RWPE1 (cell line): ENCODE results near the gene RTEL1.

Source experiments
- CTCF ChIA-PET: fragments of 350-600 bp; sonication (Branson Sonifier 250); formaldehyde crosslinking; extraction: SDS; loops from one replicate; lab custom pipeline; 2021; lab: Yijun Ruan, JAX
- POLR2A ChIA-PET: fragments of 400-600 bp; formaldehyde crosslinking; extraction: SDS; loops from one replicate; lab custom pipeline; 2020; ENCODE audit warnings: antibody characterized with exemption; ENCODE audit not compliant: low non-redundant PET; lab: Yijun Ruan, JAX
- DNase-seq: peaks from one replicate; pipeline ENCODE4 v3.0.0; 2012; ENCODE audit warnings: low spot score
- H3K27ac ChIP-seq: fragments of 450-650 bp; 2 replicates; pipeline ENCODE4 v1.5.1; 2017
- TF ChIP-seq, protein P1 (sequence below): fragments of 450-650 bp; conservative IDR thresholded peaks from 2 replicates; pipeline ENCODE4 v1.5.1; 2017; ENCODE audit warnings: low read depth, mild to moderate bottlenecking

Gene RTEL1

GRCh38 chr20:63690898-63691710, 33.0 kb downstream of the RTEL1 start:
- H3K27ac ChIP-seq = peak overlapping the region; percentile 89
- POLR2A ChIA-PET = interaction anchor here (1.3 kb wide), 1 partner anchor 15 kb away, joined by 7 read pairs; no protein-coding TSS in a partner anchor

GRCh38 chr20:63691711-63692435, 33.8 kb downstream of the RTEL1 start:
- H3K27ac ChIP-seq = peak overlapping the region; percentile 89
- TF ChIP-seq, protein P1, sequence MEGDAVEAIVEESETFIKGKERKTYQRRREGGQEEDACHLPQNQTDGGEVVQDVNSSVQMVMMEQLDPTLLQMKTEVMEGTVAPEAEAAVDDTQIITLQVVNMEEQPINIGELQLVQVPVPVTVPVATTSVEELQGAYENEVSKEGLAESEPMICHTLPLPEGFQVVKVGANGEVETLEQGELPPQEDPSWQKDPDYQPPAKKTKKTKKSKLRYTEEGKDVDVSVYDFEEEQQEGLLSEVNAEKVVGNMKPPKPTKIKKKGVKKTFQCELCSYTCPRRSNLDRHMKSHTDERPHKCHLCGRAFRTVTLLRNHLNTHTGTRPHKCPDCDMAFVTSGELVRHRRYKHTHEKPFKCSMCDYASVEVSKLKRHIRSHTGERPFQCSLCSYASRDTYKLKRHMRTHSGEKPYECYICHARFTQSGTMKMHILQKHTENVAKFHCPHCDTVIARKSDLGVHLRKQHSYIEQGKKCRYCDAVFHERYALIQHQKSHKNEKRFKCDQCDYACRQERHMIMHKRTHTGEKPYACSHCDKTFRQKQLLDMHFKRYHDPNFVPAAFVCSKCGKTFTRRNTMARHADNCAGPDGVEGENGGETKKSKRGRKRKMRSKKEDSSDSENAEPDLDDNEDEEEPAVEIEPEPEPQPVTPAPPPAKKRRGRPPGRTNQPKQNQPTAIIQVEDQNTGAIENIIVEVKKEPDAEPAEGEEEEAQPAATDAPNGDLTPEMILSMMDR = no peak
- POLR2A ChIA-PET = interaction anchor here (1.3 to 1.4 kb wide), 2 partner anchors 9 to 14 kb away, joined by 5 to 7 read pairs; no protein-coding TSS in a partner anchor
- CTCF ChIA-PET = no interaction called here
- DNase-seq = no peak

More at GRCh38 chr20:63690898-63691710, 33.0 kb downstream of the RTEL1 start:
- TF ChIP-seq, protein P1 = no peak
- CTCF ChIA-PET = no interaction called here
- no peak for DNase-seq

DNA sequence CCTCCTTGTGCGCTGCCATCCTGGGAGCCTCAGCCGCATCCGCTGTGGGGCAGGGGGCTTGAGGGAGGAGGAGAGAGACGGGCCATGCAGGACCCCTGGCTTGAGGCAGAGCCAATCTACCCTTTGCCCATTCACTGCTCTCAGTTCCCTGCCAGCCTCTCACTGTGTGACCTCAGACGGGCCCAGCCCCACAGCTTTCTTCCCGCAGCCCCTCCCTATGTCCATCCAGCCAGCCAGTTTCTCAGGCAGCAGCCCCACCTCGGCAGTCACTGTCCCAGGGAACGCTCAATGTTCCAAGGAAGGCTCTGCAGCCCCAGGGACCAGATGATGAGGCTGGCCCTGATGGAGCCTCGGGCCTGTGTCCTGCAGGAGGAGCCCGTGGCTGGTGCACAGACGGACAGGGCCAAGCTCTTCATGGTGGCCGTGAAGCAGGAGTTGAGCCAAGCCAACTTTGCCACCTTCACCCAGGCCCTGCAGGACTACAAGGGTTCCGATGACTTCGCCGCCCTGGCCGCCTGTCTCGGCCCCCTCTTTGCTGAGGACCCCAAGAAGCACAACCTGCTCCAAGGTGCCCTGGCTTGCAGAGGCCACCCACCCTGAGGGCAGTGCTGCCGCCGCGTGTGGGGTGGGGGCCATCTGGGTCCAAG, 34.4 kb downstream of the RTEL1 start:
- CTCF ChIA-PET = no interaction called here
- peak overlapping the region; percentile 89 for H3K27ac ChIP-seq
- DNase-seq = no peak
- POLR2A ChIA-PET = interaction anchor here (1.3 to 1.4 kb wide), 2 partner anchors 10 to 14 kb away, joined by 5 to 7 read pairs; no protein-coding TSS in a partner anchor
- TF ChIP-seq, protein P1 = no peak

DNA sequence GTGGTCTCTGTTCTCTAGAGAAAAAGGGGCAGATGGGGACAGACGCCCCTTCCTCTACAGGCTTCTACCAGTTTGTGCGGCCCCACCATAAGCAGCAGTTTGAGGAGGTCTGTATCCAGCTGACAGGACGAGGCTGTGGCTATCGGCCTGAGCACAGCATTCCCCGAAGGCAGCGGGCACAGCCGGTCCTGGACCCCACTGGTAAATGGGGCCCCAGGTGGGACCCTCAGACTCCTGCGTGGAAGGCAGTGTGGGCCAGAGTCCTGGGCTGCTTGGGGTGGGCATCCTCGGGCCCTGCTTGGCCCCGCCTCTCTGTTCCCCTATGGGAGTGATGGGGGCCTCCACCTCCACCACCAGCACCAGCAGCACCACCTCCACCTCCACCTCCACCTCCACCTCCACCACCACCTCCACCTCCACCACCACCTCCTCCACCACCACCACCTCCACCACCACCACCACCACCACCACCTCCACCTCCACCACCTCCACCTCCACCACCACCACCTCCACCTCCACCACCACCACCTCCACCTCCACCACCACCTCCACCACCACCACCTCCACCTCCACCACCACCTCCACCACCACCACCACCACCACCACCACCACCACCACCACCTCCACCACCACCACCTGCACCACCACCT, 35.1 kb downstream of the RTEL1 start:
- ChIA-PET POLR2A (interaction anchor here (1.4 kb wide), 1 partner anchor 10 kb away, joined by 5 read pairs; no protein-coding TSS in a partner anchor), CTCF (no interaction called here)
- peak overlapping the region; percentile 89 for H3K27ac ChIP-seq
- TF ChIP-seq, protein P1 = no peak
- no peak for DNase-seq

GRCh38 chr20:63693733-63694583, 35.8 kb downstream of the RTEL1 start:
- TF ChIP-seq, protein P1 = no peak
- no peak for DNase-seq
- CTCF ChIA-PET = interaction anchor here (1.2 kb wide), 1 partner anchor 102 kb away, joined by 3 read pairs; no protein-coding TSS in a partner anchor
- POLR2A ChIA-PET = no interaction called here
- peak overlapping the region; percentile 97 for H3K27ac ChIP-seq
